Measurements from ENCODE around the gene RAB1A.

DNA sequence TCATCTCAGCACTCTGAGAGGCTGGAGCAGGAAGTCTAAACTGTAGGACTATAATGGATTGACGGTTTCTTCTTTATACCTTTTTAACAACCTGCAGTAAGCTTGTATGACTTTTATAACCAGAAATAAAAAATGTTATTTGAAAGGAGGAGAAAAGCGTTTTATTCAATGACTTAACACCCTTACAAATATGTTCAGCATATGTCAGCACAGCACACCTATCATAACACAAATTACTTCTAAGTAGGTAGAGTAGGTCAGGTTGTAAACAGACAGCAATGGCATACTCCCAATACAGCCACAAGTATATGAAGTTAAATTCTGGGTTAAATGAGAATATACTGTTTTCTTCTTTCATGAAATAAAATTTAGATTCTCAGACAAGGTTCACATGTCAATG, 16.1 kb downstream of the RAB1A start:
- TF ChIP-seq, protein P1, sequence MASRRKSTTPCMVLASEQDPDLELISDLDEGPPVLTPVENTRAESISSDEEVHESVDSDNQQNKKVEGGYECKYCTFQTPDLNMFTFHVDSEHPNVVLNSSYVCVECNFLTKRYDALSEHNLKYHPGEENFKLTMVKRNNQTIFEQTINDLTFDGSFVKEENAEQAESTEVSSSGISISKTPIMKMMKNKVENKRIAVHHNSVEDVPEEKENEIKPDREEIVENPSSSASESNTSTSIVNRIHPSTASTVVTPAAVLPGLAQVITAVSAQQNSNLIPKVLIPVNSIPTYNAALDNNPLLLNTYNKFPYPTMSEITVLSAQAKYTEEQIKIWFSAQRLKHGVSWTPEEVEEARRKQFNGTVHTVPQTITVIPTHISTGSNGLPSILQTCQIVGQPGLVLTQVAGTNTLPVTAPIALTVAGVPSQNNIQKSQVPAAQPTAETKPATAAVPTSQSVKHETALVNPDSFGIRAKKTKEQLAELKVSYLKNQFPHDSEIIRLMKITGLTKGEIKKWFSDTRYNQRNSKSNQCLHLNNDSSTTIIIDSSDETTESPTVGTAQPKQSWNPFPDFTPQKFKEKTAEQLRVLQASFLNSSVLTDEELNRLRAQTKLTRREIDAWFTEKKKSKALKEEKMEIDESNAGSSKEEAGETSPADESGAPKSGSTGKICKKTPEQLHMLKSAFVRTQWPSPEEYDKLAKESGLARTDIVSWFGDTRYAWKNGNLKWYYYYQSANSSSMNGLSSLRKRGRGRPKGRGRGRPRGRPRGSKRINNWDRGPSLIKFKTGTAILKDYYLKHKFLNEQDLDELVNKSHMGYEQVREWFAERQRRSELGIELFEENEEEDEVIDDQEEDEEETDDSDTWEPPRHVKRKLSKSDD (CRISPR knock-in tag; IDR thresholded peaks at IDR 0.05; ENCODE audit: low read depth), result no peak
- TF ChIP-seq, protein P2, sequence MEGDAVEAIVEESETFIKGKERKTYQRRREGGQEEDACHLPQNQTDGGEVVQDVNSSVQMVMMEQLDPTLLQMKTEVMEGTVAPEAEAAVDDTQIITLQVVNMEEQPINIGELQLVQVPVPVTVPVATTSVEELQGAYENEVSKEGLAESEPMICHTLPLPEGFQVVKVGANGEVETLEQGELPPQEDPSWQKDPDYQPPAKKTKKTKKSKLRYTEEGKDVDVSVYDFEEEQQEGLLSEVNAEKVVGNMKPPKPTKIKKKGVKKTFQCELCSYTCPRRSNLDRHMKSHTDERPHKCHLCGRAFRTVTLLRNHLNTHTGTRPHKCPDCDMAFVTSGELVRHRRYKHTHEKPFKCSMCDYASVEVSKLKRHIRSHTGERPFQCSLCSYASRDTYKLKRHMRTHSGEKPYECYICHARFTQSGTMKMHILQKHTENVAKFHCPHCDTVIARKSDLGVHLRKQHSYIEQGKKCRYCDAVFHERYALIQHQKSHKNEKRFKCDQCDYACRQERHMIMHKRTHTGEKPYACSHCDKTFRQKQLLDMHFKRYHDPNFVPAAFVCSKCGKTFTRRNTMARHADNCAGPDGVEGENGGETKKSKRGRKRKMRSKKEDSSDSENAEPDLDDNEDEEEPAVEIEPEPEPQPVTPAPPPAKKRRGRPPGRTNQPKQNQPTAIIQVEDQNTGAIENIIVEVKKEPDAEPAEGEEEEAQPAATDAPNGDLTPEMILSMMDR (CRISPR knock-in tag; IDR thresholded peaks at IDR 0.05), result no peak
- TF ChIP-seq FOXO1 (CRISPR knock-in tag; IDR thresholded peaks at IDR 0.05) (no peak), POLR2A (IDR thresholded peaks at IDR 0.05; ENCODE audit: insufficient read depth in 1 of 2, low read depth in 2 of 2, low read length in 2 of 2) (no peak), EZH2 (conservative IDR thresholded peaks at IDR 0.05; ENCODE audit: low read depth, low read length) (no peak), RFX5 (IDR thresholded peaks at IDR 0.05; ENCODE audit: low read depth, low read length) (no peak), NFIB (CRISPR knock-in tag; IDR thresholded peaks at IDR 0.05; ENCODE audit: borderline replicate concordance) (no peak), TBL1XR1 (IDR thresholded peaks at IDR 0.05; ENCODE audit: borderline replicate concordance, low read length, partially characterized antibody) (no peak), RFXANK (CRISPR knock-in tag; IDR thresholded peaks at IDR 0.05) (no peak), NBN (conservative IDR thresholded peaks at IDR 0.05) (no peak), ZNF644 (CRISPR knock-in tag; IDR thresholded peaks at IDR 0.05; ENCODE audit: low read depth) (no peak)
